HG03342 (cell line): ENCODE results near the gene RASSF3.
"Not testable (repeated sequence)": the region's sequence is repeated elsewhere in the genome, so short reads cannot be mapped to it uniquely, and the experiment has no call there.

Experiments
- ATAC-seq: cut with Tn5 transposase; IDR thresholded peaks from one replicate; pipeline ENCODE4 v1.9.1; 2021; ENCODE audit warnings: mild to moderate bottlenecking, moderate library complexity; ENCODE audit not compliant: unreplicated experiment

RASSF3 gene

DNA sequence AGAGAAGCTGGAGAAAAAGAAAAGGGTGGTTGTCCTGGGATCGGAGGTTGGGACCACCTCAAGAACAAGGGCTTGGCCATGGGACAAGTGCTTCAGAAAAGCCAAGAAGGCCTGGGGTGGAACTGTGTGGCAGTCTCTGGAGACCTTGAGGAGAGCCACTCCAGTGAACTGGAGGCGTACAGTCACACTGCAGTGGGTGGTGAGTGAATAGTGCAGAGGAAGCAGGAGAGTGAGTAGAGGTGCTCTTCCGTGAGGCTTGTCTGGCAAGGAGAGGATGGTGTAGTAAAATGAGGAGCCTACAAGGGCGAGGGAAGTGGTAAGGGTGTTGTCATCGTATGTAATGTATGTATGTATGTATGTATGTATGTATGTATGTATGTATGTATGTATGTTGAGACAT is 20.9 kb downstream of the RASSF3 start:
- ATAC-seq = peak; percentile 40

DNA sequence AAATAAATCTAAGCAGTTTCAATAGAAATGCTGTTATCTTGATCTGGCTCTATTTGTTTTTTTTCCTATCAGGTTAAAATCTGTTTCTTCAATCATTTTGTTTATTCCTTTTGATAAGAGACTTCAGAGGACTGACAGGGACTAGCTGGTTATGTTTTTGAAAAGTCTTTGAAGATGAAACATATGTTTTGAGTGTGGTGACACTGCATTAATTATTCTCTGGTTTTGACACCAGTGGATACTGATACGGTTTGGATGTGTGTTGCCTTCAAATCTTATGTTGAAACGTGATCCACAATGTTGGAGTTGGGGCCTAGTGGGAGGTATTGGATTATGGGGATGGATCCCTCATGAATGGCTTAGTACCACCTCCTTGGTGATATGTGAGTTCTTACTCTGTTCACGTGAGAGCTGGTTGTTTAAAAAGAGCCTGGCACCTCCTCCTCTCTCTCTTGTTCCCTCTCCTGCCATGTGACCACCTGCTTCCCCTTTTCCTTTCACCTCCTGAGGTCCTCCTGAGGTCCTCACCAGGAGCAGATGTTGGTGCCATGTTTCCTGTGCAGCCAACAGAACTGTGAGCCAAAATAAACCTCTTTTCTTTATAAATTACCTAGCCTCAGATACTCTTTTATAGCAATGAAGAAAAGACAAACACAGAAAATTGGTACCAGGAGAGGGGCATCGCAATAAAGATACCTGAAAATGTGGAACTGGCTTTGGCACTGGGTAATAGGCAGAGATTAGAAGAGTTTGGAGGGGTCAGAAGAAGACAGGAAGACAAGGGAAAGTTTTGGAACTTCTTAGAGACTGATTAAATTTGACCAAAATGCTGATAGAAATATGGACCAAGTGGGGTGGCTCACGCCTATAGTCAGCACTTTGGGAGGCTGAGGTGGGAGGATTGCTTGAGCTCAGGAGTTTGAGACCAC is 23.0 kb downstream of the RASSF3 start:
- ATAC-seq = peak; percentile 1

DNA sequence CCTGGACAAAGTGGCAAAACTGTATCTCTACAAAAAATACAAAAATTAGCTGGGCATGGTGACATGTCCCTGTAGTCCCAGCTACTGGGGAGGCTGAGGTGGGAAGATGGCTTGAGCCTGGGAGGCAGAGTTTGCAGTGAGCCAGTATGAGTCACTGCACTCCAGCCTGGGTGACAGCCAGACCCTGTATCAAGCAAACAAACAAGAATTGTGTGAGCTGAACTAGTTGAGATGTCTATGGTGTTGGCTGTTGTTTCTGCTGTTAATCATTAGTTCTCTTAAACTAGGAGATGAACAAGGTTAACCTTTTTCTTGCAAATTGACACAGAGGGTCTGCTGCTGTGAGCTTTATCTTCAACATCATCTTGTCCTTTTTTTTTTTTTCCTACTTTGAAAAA is 23.6 kb downstream of the RASSF3 start:
- ATAC-seq = peak; percentile 63

DNA sequence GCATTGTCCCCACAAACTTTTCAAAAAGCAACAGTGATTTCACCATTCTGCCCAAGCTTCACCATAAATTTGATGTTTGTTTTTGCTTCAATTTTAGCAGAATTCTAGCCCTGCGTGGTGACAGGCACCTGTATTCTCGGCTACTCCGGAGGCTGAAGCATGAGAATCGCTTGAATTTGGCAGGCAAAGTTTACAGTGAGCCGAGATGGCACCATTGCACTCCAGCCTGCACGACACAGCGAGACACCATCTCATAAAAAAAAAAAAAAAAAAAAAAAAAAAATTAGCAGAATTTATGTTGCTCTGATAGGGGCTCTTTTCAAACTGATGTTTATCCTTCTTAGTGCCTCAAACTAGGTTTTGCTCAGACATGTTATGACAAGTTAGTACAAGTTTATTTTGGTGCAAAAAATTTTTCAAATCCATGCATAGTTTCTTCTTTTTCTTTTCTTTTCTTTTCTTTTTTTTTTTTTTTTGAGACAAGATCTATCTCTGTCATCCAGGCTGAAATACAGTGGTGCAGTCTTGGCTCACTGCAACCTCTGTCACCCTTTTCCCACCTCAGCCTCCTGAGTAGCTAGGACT is 24.3 kb downstream of the RASSF3 start:
- no peak for ATAC-seq

DNA sequence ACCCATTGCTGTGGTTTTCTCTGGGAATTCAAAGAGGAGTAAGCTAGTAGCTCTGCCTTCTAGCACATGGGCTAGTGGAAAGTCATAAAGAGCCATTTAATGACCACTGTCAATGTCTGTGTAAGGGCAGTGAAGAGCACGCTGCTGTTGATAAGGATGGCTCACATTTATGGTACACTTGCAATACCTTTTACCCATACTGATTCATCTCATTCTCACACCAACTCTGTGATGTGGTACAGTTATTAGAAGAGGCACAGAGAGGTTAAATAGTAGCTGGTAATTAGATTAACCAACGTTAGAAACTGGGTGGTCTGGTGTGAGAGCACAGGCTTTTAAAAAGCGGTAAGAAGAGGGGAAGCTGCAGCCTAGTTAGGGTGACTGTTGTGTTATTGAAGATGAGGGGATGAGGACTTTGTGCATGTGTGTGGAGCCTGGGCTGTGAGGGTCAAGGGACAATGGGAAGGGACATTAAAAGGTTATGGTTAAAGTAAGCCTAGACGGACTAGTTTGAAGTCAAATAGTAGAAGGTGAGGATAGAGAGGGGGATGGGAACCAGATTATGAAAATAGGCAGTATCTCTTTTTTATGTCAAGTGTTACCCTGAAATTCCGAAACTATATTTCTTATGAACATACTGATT is 25.2 kb downstream of the RASSF3 start:
- ATAC-seq = peak; percentile 36

DNA sequence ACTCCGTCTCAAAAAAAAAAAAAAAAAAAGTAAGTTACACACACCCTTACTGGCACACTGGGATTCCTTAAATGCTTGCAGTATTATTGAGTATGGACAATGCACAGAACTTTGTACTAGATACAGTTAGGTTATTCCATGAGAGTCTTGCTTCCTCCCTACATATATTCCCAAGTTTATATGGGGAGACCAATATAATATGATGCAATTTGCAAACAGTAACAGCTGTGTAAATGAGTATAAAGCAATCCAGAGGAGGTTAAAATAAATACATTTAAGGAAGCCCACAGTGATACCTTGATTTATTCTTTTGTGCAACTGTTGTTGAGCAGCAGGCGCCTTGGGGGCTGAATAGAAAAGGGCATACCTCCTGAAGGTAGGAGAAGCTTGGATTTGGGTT is 26.6 kb downstream of the RASSF3 start:
- ATAC-seq = no peak

DNA sequence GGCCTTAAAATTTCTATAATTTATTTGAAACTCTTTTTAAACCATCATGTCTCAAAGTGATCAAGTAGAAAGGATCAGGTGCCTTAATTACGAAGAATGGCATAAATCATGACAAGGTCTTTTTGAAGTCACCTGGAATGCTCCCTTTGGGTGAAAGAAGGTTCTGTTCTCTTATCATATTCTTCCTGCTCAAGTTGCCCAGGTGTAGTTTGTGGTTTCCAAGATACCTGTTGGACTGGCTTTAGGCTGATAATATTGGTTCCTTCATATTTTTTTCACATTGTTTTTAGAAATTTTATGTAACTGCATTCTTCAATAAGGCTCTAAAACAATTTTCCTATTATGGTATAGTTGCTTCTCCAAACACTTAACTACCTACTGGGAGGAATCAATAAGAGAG is 29.2 kb downstream of the RASSF3 start:
- no peak for ATAC-seq

DNA sequence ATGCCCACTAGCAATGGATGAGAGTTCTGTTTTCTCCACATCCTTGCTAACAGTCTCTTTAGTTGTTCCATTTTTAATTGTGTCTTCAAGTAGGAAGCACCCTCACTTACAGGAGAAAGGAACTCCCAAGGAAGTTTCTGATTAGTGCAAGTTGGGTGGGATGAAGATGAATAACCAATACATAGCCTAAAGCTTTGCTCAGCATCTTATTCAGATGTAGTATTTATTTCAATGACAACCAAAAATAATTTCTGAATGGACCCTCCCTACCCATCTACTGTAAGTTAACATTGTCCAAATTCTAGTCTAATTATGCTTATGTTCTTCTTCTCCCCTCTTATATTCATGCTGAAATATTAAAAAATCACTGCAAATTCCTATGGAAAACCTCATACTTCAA is 36.0 kb downstream of the RASSF3 start:
- no peak for ATAC-seq

DNA sequence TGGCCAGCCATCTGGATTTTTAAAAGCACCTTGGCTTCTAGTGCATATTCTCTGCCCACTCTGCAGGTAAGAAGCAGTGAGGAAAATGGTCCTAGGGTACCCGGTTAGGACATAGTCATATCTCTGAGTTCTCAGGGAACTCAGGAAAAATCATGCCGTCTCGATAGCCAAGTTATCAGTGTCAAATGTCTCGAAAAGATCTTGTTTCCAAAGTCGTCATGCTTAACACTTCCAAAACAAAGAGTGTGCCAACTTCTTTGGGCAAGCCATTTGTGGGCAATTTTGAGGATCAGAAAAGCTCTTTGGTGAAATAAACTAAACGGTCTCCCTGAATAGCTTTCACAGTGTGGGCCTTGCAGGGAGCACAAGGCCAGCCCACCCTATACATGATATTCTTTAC is 39.2 kb downstream of the RASSF3 start:
- ATAC-seq = no peak

DNA sequence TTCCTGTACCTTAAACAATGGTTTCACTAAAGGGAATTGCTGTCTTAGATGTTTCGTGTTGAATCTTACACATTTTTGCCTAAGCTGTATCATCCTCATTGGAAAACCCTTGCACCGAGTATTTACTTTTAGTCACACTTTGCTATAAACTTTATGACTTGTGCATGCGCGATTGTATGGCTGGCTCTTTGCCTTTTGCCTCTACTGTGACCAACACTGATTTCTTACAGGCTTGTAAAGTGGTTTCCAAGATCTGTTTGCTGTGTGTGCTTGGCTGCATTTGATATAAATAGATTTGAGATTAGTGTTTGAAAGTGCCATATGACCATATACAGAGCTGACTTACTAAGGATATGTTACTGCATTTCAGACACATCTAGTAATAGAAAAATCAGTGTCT is 40.5 kb downstream of the RASSF3 start:
- ATAC-seq = no peak

DNA sequence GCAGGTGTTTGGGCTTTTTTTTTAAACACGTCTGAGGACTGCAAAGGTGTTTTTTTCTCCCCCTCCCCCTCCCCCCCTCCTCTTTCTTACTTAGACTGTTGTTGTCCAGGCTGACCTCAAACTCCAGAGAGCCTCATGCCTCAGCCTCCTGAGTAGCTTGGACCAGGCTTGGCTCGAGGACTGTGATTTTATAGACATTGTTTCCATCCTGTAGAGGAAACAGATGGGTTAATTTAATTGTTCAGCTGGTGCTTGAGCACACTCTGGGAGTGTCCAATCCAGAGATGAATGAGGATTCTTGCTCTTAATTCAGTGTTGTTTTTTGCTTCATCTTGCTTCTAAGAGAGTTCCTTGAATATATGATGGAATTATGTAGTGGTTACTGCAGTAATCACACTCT is 42.1 kb downstream of the RASSF3 start:
- ATAC-seq = no peak

DNA sequence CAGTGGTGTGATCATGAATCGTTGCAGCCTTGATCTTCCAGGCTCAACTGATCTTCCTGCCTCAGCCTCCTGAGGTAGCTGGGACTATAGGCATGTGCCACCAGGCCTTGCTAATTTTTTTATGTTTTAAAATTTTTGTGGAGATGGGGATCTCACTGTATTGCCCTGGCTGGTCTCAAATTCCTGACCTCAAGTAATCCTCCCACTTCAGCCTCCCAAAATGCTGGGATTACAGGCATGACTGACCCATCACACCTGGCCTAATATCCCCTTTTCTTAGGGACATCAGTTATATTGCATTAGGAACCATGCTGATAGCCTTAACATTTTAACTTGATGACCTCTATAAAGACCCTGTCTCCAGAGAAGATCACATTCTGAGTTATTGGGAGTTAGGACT is 42.8 kb downstream of the RASSF3 start:
- ATAC-seq = no peak

DNA sequence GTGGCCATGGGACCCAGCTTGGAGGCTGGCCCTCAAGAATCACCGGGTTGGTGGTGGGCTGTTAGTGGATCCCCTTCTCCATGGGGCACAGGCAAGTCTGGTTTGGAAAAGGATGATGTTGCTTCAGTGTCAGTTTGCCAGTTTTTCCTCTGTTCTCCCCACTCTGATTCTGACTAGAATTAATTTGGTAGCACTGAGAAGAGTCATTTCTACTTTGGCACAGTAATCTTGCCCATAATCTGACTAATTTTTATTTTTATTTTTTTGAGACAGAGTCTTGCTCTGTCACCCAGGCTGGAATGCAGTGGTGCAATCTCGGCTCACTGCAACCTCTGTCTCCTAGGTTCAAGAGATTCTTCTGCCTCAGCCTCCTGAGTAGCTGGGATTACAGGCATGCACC is 43.6 kb downstream of the RASSF3 start:
- not testable (repeated sequence) for ATAC-seq

DNA sequence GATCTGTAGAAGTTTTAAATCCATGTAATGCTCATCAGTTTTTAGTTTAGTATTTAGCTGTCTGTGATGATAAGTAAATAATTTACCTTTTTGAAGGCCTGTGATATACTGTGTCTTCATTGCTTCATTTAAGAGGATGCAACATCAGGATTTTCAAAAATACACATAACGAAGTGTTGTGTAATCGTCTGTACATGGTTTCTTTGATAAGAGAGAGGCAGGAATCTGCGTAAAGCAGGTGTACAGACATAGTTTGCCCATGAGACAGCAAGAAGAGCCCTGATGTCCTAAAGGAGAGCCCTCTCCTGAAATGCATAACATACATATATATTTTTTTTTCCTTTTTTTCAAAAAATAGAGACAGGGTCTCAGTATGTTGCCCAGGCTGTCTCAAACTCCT is 44.8 kb downstream of the RASSF3 start:
- no peak for ATAC-seq

DNA sequence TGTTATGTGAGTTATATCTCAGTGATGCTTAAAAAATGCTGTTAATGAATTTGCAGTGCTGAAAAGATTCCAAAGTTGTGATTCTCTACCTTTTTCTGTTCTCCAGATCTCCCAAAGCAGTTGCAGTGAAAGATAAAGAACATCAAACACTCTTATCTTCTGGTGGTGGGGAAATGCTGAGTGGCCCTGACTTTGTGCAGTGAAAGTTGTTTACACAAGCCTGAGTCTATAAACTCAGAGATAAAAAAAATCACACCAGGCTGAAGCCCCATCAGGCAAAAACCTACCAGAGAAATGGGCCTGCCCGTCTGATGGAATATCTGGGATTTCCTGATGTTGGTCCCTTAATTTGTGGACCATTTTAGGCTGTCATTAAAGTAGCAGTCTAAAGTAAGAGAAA is 46.1 kb downstream of the RASSF3 start:
- ATAC-seq = no peak

DNA sequence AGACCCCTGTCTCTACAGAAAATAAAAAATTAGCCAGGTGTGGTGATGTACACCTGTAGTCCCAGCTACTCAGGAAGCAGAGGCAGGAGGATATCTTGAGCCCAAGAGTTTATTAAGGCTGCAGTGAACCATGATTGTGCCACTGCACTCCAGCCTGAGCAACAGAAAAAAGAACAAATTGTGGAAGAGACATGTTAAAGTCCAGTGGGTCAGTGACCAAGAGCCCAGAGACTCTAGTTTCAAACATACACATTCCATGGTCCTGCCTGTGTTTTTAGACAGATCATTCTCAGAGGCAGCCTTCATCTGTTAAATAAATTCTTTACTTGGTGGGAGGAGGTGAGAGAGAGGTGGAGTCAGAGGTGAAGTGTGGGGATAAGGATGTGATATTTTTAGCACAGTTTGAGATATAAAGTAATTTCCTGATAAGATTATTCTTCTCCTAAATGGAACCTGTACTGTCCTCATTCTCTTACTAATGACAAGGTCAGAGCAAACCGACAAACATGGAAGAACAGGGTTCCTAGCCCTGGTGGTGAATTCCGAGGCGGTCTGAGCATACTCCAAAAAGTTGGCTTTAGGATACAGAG is 48.7 kb downstream of the RASSF3 start:
- no peak for ATAC-seq

DNA sequence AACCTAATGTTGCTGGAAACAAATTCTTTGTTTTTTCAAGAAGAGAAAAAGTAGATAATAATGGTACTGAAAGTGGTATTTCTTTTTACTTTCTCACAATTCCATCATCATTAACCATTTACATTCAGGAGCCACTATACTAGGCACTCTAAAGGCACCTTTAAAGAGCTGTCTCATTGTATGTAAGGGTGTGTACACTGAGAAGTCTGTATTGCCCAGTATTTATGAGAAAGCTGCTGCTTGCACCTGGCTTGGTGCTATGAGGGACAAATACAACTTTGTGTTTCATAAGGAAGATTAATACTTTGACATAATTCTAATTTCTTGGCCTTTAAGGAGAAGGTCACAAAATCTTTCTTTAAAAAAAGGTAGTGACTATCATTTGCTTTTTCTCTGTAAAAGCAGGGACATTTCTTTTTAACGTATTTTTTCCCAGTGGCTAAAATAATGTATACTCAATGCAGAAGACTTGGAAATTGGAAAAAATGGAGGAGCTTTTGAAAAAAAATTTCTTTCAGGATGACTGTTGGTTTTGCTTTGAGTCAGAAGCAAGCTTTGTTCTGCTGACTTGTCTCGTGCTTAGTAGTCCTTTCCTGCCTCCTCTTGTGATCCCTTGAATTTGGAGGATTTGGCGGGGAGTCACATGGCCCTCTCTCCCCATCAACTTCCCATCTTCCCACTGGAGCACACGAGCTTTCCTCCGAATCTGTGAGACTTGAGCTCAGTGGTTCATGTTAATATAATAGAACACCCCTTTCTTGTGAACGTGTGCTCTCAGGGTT is 50.1 kb downstream of the RASSF3 start:
- ATAC-seq = peak; percentile 57

DNA sequence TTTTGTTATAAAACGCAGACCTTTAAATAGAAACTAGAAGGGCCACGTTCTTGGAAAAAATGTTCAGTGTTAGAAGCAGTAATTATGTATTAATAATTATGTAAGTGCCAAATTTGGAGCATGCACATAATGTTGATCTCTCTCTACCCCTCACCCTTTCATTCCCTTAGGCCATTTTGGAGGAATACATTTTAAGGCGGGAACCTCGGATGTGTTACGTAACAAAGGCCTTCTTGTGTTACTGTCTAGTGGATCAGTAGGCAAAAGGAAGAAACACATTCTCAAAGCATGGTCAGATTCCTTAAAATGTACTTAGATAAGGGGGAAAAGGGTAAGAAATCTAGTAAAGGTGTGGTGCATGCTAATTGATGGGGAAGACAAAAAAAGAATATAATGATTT is 52.7 kb downstream of the RASSF3 start:
- ATAC-seq = no peak

DNA sequence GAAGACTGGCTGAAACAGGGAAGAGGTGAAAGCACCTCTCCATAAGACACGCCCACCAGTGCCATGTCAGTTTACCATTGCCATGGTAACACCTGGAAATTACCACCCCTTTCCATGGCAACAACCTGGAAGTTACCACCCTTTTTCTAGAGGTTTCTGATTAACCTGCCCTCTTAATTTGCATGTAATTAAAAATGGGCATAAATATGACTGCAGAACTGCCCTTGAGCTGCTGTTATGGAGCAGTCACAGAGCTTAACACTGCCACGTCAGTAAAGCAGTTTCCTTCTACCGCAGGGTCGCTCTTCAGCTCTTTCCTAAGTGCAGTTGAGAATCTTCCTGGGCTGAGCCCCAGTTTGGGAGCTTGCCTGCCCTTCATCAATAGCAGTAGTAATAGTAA is 55.2 kb downstream of the RASSF3 start:
- ATAC-seq = peak; percentile 38

DNA sequence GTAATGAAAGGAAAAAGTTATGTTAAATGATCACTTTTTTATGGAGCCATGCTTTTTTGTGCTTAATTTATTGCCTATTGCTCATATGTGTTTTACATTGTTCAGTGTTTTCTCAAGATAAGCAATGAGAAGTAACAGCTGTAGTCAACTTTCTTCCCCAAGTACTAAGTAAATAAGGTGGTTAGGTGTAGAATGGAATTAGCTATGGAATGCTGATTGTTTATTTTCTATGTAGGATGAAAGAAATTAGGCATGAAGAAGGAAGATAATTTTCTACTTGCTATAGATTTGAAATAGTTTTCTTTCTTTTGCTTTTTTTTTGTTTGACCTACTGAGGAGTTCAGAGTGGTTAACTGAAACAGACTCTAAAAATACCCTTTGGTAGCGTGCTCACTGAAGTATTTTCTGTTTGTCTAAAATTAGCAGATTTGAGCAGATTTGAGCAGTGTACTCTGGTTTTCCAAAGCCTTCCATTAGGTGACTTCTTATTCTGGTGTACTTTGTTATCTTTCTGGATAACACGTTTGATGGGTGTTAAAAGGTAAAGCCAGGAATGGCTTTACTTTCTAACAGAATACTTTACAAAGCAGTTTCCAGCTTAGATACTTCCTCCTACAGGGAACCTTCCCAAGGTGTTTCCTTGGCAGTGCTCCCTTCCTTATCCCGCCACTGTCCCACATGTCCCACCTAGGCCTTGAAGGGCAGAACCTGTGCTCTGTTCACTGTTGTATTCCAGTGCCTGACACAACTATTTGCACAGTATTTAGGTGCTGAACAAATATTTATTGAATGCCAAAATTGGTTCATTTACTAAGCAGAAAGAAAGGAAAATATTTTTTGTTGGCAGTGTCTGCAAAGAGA is 56.0 kb downstream of the RASSF3 start:
- ATAC-seq = peak; percentile 29
